ENCODE measurements around the gene MGAT3. TPM values are rescaled to one million over a fixed set of nuclear protein-coding genes. Genes with fewer than 3 reads are reported as not detected.

Gene MGAT3
- total RNA-seq, 1 experiment from 2014 or later: 5.0 TPM

DNA sequence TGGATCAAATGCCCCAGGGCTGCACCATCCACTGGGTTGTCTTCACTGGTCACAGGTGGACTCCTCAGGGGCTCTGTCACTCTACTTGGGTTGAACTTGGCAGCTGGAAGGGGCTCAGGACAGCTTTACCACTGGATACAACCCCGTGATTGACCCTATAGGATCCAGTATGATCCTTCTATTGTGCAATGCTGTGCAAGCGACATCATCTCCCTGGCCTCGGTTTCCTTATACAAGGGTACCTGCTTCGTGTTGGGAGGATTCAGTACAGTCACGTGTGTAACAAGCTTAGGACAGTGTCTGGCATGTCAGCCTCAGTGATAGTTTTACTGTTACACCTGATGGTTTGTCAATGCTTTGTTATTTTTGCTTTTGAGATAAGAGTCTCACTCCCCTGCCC is 24.8 kb downstream of the MGAT3 start:
- Histone ChIP-seq H3K14ac (ENCODE audit: insufficient read depth, low read length) (no peak overlapping the region), H3K56ac (ENCODE audit: insufficient read length, low read depth, low read length) (no peak overlapping the region), H2BK15ac (ENCODE audit: low read depth, low read length) (no peak overlapping the region), H2BK12ac (ENCODE audit: insufficient read length, low read depth, low read length) (no peak overlapping the region), H2BK5ac (ENCODE audit: insufficient read length, low read length) (no peak overlapping the region), H2AK5ac (ENCODE audit: insufficient read length, low read length) (no peak overlapping the region), H3K27ac (ENCODE audit: insufficient read length, low read depth, low read length) (no peak overlapping the region), H4K5ac (ENCODE audit: insufficient read length, low read depth, low read length) (no peak overlapping the region), H4K20me1 (ENCODE audit: control insufficient read depth, insufficient read depth, insufficient read length) (no peaks in the 10 kb centered on the region), H2AFZ (ENCODE audit: low read length) (no peak overlapping the region), H3K4ac (ENCODE audit: low read depth, low read length) (no peak overlapping the region), H3K4me2 (ENCODE audit: insufficient read depth, insufficient read length, low read length) (no peak overlapping the region), H3K79me1 (ENCODE audit: insufficient read depth, low read depth, low read length, poor library complexity, severe bottlenecking) (no peaks in the 10 kb centered on the region), H3K23ac (ENCODE audit: insufficient read length, low read depth, low read length) (no peak overlapping the region), H3K27me3 (ENCODE audit: insufficient read depth, low read length) (no peaks in the 10 kb centered on the region), H3K9ac (ENCODE audit: extremely low read depth, insufficient read length, low read length) (no peak overlapping the region), H2BK20ac (ENCODE audit: low read depth, low read length, poor library complexity, severe bottlenecking) (no peak overlapping the region), H3T11ph (ENCODE audit: low read length) (no peak overlapping the region), H3K4me1 (ENCODE audit: insufficient read depth, low read length) (no peaks in the 10 kb centered on the region), H3K18ac (ENCODE audit: insufficient read length, low read depth, low read length) (no peak overlapping the region), H3K23me2 (ENCODE audit: insufficient read length, low read depth, low read length, poor library complexity, severe bottlenecking) (no peaks in the 10 kb centered on the region), H2BK120ac (ENCODE audit: low read depth, low read length, poor library complexity, severe bottlenecking) (no peak overlapping the region), H3K79me2 (ENCODE audit: insufficient read depth, low read length) (no peaks in the 10 kb centered on the region), H3K9me3 (ENCODE audit: control insufficient read depth, low read depth, low read length) (no peaks in the 10 kb centered on the region), H4K8ac (replicated peaks; ENCODE audit: insufficient read length, low read depth, low read length) (no peak overlapping the region), H4K91ac (ENCODE audit: insufficient read length, low read depth, low read length) (no peak overlapping the region)
- WGBS (ENCODE audit: extremely low coverage, insufficient read length, low lambda C conversion rate): no CpG with 5 or more reads among the region's 5 CpGs
- TF ChIP-seq, protein P1, sequence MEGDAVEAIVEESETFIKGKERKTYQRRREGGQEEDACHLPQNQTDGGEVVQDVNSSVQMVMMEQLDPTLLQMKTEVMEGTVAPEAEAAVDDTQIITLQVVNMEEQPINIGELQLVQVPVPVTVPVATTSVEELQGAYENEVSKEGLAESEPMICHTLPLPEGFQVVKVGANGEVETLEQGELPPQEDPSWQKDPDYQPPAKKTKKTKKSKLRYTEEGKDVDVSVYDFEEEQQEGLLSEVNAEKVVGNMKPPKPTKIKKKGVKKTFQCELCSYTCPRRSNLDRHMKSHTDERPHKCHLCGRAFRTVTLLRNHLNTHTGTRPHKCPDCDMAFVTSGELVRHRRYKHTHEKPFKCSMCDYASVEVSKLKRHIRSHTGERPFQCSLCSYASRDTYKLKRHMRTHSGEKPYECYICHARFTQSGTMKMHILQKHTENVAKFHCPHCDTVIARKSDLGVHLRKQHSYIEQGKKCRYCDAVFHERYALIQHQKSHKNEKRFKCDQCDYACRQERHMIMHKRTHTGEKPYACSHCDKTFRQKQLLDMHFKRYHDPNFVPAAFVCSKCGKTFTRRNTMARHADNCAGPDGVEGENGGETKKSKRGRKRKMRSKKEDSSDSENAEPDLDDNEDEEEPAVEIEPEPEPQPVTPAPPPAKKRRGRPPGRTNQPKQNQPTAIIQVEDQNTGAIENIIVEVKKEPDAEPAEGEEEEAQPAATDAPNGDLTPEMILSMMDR (conservative IDR thresholded peaks at IDR 0.05): no peak
- no peaks in the 10 kb centered on the region for H3K36me3 Mint-ChIP-seq (ENCODE audit: insufficient read depth in 1 of 3, low read depth in 3 of 3)
- no peak overlapping the region for H3K4me3 Mint-ChIP-seq
- H3K27me3 Mint-ChIP-seq (ENCODE audit: low read depth): peaks cover 41% of the 10 kb centered on the region
- no peak overlapping the region for H3K27ac Mint-ChIP-seq
- no peaks in the 10 kb centered on the region for H3K9me3 Mint-ChIP-seq
- no peaks in the 10 kb centered on the region for H3K4me1 Mint-ChIP-seq
- DNase-seq: no peak

All from H9 (cell line).